WTC11 (cell line): ENCODE measurements around the gene PTPRG.

ENCODE experiments used
- ATF2 ChIP-seq: sonication (generic); formaldehyde crosslinking; IDR thresholded peaks from 2 replicates; pipeline ENCODE4 v1.8.1; 2022; ENCODE audit warnings: low read depth, missing genetic modification reagents, borderline replicate concordance
- CTCF ChIP-seq: fragments of 200-600 bp; IDR thresholded peaks from 2 replicates; pipeline ENCODE4 v1.8.0; 2022; ENCODE audit warnings: antibody characterized with exemption
- ESRRA ChIP-seq: sonication (generic); formaldehyde crosslinking; IDR thresholded peaks from 2 replicates; pipeline ENCODE4 v1.8.1; 2022; ENCODE audit warnings: mild to moderate bottlenecking, missing genetic modification reagents, borderline replicate concordance
- IRF1 ChIP-seq: sonication (generic); formaldehyde crosslinking; IDR thresholded peaks from 2 replicates; pipeline ENCODE4 v1.8.0; 2023; ENCODE audit warnings: missing genetic modification reagents
- JAZF1 ChIP-seq: fragments of 250-450 bp; sonication (Bioruptor Pico); IDR thresholded peaks from 2 replicates; pipeline ENCODE4 v1.9.0; 2021; ENCODE audit warnings: moderate library complexity, mild to moderate bottlenecking, inconsistent platforms
- KAT7 ChIP-seq: sonication (generic); formaldehyde crosslinking; IDR thresholded peaks from 2 replicates; pipeline ENCODE4 v1.8.1; 2023; ENCODE audit warnings: missing genetic modification reagents, mild to moderate bottlenecking, borderline replicate concordance
- MAX ChIP-seq: sonication (generic); formaldehyde crosslinking; IDR thresholded peaks from 2 replicates; pipeline ENCODE4 v1.8.0; 2022; ENCODE audit warnings: mild to moderate bottlenecking, missing genetic modification reagents
- NR3C1 ChIP-seq: sonication (generic); formaldehyde crosslinking; conservative IDR thresholded peaks from 2 replicates; pipeline ENCODE4 v1.8.1; 2023; ENCODE audit warnings: low read depth, mild to moderate bottlenecking, missing genetic modification reagents
- USF1 ChIP-seq: sonication (generic); formaldehyde crosslinking; IDR thresholded peaks from 2 replicates; pipeline ENCODE4 v1.8.0; 2022; ENCODE audit warnings: mild to moderate bottlenecking, missing genetic modification reagents
- ZNF512 ChIP-seq: sonication (generic); formaldehyde crosslinking; IDR thresholded peaks from 2 replicates; pipeline ENCODE4 v1.8.1; 2022; ENCODE audit warnings: missing genetic modification reagents, borderline replicate concordance

- TF ChIP-seq IRF1 (CRISPR knock-in tag) (no peak), USF1 (CRISPR knock-in tag) (no peak), ZNF512 (CRISPR knock-in tag) (no peak), NR3C1 (CRISPR knock-in tag) (no peak), CTCF (no peak), KAT7 (no peak), JAZF1 (no peak), ATF2 (CRISPR knock-in tag) (no peak), ESRRA (CRISPR knock-in tag) (no peak), MAX (CRISPR knock-in tag) (no peak)
Measured at GRCh38 chr3:61632568-61633175, 71.3 kb downstream of the PTPRG start.
